Activated naive CD4-positive, alpha-beta T cell treated with anti-CD3 and anti-CD28 coated beads, Interleukin-2, amount 50 U/mL, for 16 hours (primary cell): ENCODE results near the gene RETREG1.
"Not testable (repeated sequence)": the region's sequence is repeated elsewhere in the genome, so short reads cannot be mapped to it uniquely, and the experiment has no call there.

ENCODE experiments used
- DNase-seq: peaks from one replicate; pipeline ENCODE4 v3.0.0-alpha.2; 2020

The RETREG1 gene

GRCh38 chr5:16550316-16550952 is 66.4 kb downstream of the RETREG1 start:
- peak; percentile 23 for DNase-seq

DNA sequence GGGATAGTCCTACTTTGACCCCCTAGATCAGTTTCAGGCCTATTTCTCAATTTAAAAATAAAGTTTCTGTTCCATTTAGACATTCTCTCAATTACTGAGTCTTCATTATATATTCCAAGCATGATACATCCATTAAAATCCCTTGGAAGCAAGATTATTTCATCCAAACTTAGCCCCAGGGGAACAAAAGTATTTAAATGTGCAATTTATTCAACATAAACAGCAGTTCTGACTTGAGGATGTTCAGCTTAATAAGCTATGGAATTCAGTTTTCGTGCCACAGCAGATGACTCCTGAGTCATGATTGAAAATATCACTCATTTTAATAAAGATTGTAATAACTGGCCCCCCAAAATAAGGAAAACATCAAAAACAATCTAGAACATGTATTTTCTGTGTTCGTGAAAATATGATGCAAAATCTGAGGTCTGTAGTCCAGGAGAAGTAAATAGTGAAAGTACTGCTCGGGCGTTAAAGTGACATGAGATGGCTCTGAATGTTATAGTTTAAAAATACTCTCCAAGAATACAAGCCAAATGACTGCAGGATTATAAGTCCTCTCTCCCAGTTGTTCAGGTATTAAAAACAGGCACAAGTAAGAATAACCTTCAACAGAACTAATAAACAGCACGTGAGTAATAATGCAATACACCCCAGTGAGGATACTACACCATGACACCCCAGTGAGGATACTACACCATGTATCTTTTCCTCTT is 67.1 kb downstream of the RETREG1 start:
- DNase-seq, result no peak

GRCh38 chr5:16548812-16549211 is 68.0 kb downstream of the RETREG1 start:
- no peak for DNase-seq

- DNase-seq, result no peak
These were observed 68.7 kb downstream of the RETREG1 start for GRCh38 chr5:16548115-16548514.

GRCh38 chr5:16547200-16547842 is 69.5 kb downstream of the RETREG1 start:
- no peak for DNase-seq

GRCh38 chr5:16546732-16547131 is 70.1 kb downstream of the RETREG1 start:
- DNase-seq, result no peak

DNA sequence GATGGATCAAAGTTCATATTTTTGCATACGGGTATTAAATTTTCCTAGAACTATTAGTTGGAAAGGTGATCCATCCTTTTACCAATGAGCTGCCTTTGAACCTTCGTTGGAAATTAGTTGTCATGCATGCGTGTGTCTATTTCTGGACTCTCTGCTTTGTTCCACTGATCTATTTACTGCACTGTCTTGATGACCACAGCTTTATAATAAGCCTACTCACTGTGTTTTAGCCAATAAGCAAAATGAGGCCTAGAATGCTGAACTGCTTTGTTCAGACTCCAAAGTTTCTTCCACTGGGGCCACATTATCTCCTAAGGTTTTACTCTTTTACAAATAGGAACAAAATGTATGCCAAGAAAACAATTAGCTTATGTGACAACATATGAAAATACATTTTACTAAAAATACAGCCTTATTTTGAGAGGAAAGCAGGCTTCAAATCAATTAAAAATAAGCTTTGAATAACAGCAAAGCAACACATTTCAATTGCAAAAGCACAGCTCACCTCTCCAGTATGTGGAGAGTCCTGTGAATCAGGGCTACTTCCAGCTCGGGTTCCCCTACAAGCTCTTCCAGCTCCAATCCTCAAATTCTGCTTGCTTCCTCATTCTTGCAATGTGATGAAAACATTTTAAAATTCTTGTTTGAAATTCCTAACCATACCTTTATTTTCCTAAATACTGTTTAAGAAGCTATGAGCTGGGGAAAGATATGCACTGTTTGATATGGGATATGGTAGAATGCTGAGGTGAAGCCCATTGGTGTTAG is 72.0 kb downstream of the RETREG1 start:
- no peak for DNase-seq

DNA sequence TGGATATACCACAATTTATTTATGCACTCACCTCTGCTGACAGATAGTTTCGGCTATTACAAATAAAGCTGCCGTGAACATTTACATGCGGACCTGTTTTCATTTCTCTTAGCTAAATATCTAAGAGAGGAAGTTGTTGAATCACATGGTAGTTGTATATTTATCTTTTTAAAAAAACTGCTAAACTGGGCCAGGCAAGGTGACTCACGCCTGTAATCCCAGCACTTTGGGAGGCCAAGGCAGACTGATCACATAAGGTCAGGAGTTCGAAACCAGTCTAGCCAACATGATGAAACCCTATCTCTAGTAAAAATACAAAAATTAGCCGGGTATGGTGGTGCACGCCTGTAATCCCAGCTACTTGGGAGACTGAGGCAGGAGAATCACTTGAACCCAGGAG is 73.6 kb downstream of the RETREG1 start:
- DNase-seq, result not testable (repeated sequence)

GRCh38 chr5:16542236-16542635 is 74.6 kb downstream of the RETREG1 start:
- DNase-seq, result no peak

- DNase-seq, result not testable (repeated sequence)
These were observed 75.2 kb downstream of the RETREG1 start for GRCh38 chr5:16541592-16541991.

- no peak for DNase-seq
These were observed 76.4 kb downstream of the RETREG1 start for GRCh38 chr5:16540421-16540820.

DNA sequence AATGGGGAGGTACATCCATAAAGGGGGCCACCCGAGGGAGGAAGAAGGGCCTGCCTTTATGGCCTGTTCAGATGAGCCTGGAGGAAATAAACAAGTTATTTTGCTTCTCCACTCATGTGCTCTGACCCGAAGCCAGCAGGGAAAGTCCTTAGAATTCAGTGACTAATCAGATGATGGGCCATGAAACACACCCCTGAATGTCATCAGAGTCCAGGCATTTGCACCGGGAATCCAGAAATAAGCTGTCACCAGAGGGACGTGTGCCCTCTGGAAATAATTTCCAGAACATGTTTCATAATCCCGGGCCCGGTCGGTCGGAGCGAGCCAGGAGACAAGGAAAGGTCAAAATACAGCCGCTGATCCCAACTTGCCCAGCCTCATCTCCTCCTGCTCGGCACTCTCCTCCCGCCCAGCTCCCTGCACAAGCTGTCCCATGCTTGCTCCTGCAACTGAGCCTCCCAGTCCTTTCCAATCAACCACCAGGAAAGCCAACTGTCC is 77.6 kb downstream of the RETREG1 start:
- no peak for DNase-seq

- DNase-seq, result no peak
These were observed 78.8 kb downstream of the RETREG1 start for GRCh38 chr5:16538006-16538405.

GRCh38 chr5:16536818-16537217 is 80.0 kb downstream of the RETREG1 start:
- DNase-seq, result no peak

DNA sequence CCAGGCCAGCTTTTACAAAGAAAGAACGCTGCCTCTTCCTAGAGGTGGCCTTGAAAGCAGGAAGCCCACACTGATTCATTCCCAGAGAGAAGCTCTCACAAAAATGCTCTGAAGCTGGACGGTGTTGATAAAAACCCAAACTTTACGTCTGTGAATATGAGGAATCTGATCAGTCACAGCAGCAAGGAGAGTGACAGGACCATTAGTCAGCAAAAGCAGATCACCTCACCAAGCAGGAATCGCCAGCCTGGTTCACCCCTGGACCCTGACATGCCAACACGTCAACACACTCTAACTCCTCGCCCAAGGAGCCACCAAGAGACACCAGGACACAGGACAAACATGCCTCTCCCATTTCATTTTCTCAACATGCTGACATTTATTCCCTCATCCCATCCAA is 80.6 kb downstream of the RETREG1 start:
- DNase-seq, result no peak

- no peak for DNase-seq
These were observed 82.5 kb downstream of the RETREG1 start for GRCh38 chr5:16534280-16534679.

DNA sequence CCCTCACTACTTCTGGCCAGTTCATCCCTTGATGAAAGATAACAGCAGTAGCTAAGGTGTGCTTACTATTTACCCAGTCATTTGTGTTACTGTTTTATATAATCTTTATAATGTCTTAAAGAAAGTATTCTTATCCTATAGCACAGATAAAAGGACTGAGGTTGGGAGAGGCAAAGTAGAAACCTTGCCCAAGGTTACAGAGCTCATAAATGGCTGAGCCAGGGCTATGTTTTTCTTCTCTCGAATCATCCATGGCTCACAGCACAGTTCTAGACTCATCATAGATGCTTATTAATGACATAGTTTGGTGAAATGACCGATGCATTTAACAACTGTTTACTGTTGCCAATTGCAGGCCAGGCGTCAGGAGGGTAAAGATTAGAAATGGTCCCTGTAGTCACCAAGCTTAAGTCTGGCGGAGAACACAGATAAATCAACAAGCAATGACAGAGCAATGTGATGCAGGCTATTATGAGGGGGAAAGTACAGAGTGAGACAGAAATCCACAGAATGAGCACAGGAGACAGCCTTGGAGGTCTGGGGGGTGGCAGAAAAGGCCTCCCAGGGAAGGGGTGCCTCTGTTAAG is 85.6 kb downstream of the RETREG1 start:
- no peak for DNase-seq

DNA sequence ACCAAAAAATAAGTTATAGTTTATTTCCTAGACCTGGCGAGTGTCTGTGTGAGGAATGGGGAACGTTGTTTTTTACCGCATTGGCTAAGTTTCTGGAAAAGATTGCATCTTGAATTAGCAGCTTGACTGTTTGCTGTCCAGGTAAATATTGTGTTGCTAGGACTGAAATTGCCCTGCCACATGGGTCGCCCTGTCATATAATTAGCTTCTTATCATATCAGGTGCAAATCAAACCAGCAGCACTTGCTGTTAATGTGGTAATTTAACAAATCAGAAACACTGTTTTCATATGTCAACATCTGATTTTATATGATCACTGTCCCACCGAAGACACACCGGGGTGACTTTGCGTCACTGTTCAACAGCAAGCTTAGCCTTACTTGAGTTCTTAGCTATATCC is 87.5 kb downstream of the RETREG1 start:
- no peak for DNase-seq

GRCh38 chr5:16528382-16529110 is 88.3 kb downstream of the RETREG1 start:
- no peak for DNase-seq

GRCh38 chr5:16525651-16526050 is 91.1 kb downstream of the RETREG1 start:
- no peak for DNase-seq

GRCh38 chr5:16524286-16524685 is 92.5 kb downstream of the RETREG1 start:
- no peak for DNase-seq
